ENCODE data around the gene FBN1. TPM values are rescaled to one million over a fixed set of nuclear protein-coding genes. Genes with fewer than 3 reads are reported as not detected.

FBN1 gene
- total and polyA plus RNA-seq, 4 donors, result 33.3 to 249 (median 120) TPM

DNA sequence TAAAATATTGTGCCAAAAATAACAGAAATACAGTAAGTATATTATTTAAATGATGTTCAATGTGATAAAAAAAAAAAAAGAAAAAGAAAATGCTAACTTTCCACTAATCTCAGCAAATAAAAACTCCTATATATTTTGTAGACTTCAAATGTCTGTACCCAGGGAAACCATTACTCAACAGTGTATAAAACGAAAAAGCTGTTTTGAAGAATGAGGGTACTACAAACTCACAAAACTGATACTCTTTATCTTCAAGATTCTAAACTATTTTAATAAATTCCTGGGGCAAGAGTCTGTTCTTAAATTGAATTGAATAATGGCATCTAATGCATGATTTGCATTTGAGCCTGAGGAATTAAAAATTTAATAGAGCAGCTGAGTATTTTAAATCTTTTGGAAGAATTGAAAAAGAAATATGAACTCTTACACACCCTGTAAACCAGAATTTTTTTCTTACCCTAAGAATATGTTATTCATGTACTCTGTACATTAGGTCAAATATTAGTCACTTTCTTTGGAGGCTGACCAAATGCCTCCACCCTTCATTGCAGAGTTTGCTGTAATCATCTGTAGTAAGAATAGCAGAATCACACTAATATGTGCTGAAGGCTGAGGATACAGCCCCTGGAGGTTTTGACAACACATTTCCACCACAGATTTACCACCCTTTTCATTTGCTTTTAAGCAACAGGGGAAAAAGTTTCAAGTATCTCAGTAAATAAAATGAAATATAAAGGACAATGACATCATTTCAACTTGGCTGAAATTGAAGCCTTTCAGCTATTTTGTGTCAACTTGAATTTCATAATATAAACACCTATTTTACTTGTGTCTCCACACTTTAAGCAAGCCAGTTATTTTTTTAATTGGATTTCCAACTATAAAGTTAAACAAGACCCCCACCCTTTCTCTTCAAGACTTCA lies 79.7 kb downstream of the FBN1 start:
- no peaks in the 10 kb centered on the region for H3K9me3 ChIP-seq (ENCODE audit: control insufficient read depth, insufficient read depth, low read length)
- no peaks in the 10 kb centered on the region for H3K36me3 ChIP-seq (ENCODE audit: control insufficient read depth, insufficient read depth, low read length)
- peaks cover 3% of the 10 kb centered on the region for H3K4me1 ChIP-seq (ENCODE audit: control insufficient read depth, insufficient read depth, low read length)
- no CpG with 5 or more reads among the region's 1 CpG for WGBS (ENCODE audit: insufficient coverage)
- H3K27ac ChIP-seq (ENCODE audit: low read depth, low read length), result no peak overlapping the region
- no peaks in the 10 kb centered on the region for H3K27me3 ChIP-seq (ENCODE audit: control insufficient read depth, insufficient read depth, low read length)
- peak in 1 of 6 donors; percentile 34 for DNase-seq (ENCODE audit: low read depth in 4 of 6, low spot score in 6 of 6)
- H3K4me3 ChIP-seq (ENCODE audit: low read depth, low read length), result no peak overlapping the region

DNA sequence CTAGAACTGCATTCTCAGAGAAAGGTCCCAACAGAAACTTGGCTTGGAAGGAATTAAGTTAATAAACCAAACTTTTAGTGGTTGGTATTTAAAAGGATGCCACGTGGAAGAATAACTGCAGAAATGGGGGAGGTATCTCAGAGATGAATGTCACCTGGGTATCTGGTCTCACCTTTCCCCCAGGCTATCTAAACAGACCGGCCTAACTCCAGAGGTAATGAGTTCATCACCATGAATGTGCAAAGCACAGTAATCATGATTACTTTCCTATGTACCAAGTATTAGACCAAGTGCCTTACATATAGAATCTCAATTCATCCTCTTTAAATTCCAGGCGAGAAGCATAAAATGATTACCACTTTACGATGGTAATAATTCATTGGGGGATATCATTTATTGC lies 80.8 kb downstream of the FBN1 start:
- Histone ChIP-seq H3K27ac (ENCODE audit: low read depth, low read length) (no peak overlapping the region), H3K9me3 (ENCODE audit: control insufficient read depth, insufficient read depth, low read length) (no peaks in the 10 kb centered on the region), H3K4me3 (ENCODE audit: low read depth, low read length) (no peak overlapping the region), H3K27me3 (ENCODE audit: control insufficient read depth, insufficient read depth, low read length) (no peaks in the 10 kb centered on the region), H3K36me3 (ENCODE audit: control insufficient read depth, insufficient read depth, low read length) (no peaks in the 10 kb centered on the region), H3K4me1 (ENCODE audit: control insufficient read depth, insufficient read depth, low read length) (no peaks in the 10 kb centered on the region)
- no CpG with 5 or more reads among the region's 4 CpGs for WGBS (ENCODE audit: insufficient coverage)
- DNase-seq (ENCODE audit: low read depth in 4 of 6, low spot score in 6 of 6), result no peak

DNA sequence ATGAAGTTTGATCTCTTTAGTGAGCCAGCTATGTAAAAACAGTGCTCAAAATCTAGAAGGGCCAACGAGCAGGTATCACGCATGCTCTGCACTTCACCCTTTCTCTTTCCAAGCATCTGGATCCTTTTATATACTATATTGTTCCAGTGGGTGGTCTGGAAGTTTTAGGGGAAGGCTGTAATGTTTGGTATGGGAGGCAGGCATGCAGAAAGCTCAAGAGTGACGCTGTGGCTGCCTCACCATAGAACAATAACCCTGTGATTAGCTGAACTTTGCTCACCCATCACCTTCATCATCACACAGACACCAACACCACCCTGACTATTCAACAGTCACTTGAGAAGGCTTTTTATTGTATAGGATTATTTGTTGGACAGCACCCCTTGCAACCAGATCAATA lies 81.6 kb downstream of the FBN1 start:
- Histone ChIP-seq H3K4me3 (ENCODE audit: low read depth, low read length) (no peak overlapping the region), H3K4me1 (ENCODE audit: control insufficient read depth, insufficient read depth, low read length) (no peaks in the 10 kb centered on the region), H3K36me3 (ENCODE audit: control insufficient read depth, insufficient read depth, low read length) (no peaks in the 10 kb centered on the region), H3K9me3 (ENCODE audit: control insufficient read depth, insufficient read depth, low read length) (no peaks in the 10 kb centered on the region), H3K27me3 (ENCODE audit: control insufficient read depth, insufficient read depth, low read length) (no peaks in the 10 kb centered on the region), H3K27ac (ENCODE audit: low read depth, low read length) (no peak overlapping the region)
- no peak for DNase-seq (ENCODE audit: low read depth in 4 of 6, low spot score in 6 of 6)
- no CpG with 5 or more reads among the region's 3 CpGs for WGBS (ENCODE audit: insufficient coverage)

GRCh38 chr15:48560321-48561051 lies 85.0 kb downstream of the FBN1 start:
- 99% methylated on average over 6 of the region's 7 CpGs for WGBS (ENCODE audit: insufficient coverage)
- Histone ChIP-seq H3K36me3 (ENCODE audit: control insufficient read depth, insufficient read depth, low read length) (no peaks in the 10 kb centered on the region), H3K4me3 (ENCODE audit: low read depth, low read length) (no peak overlapping the region), H3K4me1 (ENCODE audit: control insufficient read depth, insufficient read depth, low read length) (no peaks in the 10 kb centered on the region), H3K9me3 (ENCODE audit: control insufficient read depth, insufficient read depth, low read length) (no peaks in the 10 kb centered on the region), H3K27me3 (ENCODE audit: control insufficient read depth, insufficient read depth, low read length) (no peaks in the 10 kb centered on the region), H3K27ac (ENCODE audit: low read depth, low read length) (no peak overlapping the region)
- DNase-seq (ENCODE audit: low read depth in 4 of 6, low spot score in 6 of 6), result no peak

DNA sequence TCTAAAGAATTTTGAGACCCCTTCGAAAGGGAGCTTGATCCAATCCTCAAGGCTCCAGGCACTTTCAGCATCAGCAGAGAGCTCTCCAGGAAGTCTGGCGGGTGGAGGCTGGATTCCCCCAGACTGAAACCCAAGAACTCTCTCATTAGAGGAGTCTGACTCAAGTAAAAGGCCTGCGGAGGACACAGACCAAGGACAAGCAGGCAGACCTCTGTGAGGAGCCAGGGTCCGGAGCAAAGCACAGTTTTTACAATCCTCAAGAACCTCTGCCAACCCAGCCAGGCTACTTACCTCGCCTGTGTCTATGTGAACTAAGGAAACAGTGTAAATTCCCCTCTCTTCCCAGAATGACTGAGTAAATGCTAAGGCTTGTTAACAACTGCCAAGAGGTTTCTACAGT lies 86.2 kb downstream of the FBN1 start:
- WGBS (ENCODE audit: insufficient coverage), result 39% methylated on average over 3 of the region's 5 CpGs
- Histone ChIP-seq H3K27me3 (ENCODE audit: control insufficient read depth, insufficient read depth, low read length) (no peaks in the 10 kb centered on the region), H3K36me3 (ENCODE audit: control insufficient read depth, insufficient read depth, low read length) (no peaks in the 10 kb centered on the region), H3K9me3 (ENCODE audit: control insufficient read depth, insufficient read depth, low read length) (no peaks in the 10 kb centered on the region), H3K4me1 (ENCODE audit: control insufficient read depth, insufficient read depth, low read length) (no peaks in the 10 kb centered on the region), H3K4me3 (ENCODE audit: low read depth, low read length) (no peak overlapping the region), H3K27ac (ENCODE audit: low read depth, low read length) (peak overlapping the region; percentile 61)
- DNase-seq (ENCODE audit: low read depth in 4 of 6, low spot score in 6 of 6), result peak in 1 of 6 donors; percentile 43

- H3K4me1 ChIP-seq (ENCODE audit: control insufficient read depth, insufficient read depth, low read length), result no peaks in the 10 kb centered on the region
- DNase-seq (ENCODE audit: low read depth in 4 of 6, low spot score in 6 of 6), result no peak
- H3K27ac ChIP-seq (ENCODE audit: low read depth, low read length), result no peak overlapping the region
- no peaks in the 10 kb centered on the region for H3K9me3 ChIP-seq (ENCODE audit: control insufficient read depth, insufficient read depth, low read length)
- no peak overlapping the region for H3K4me3 ChIP-seq (ENCODE audit: low read depth, low read length)
- H3K36me3 ChIP-seq (ENCODE audit: control insufficient read depth, insufficient read depth, low read length), result no peaks in the 10 kb centered on the region
- no peaks in the 10 kb centered on the region for H3K27me3 ChIP-seq (ENCODE audit: control insufficient read depth, insufficient read depth, low read length)
Measured at GRCh38 chr15:48558226-48558625, 87.3 kb downstream of the FBN1 start.

GRCh38 chr15:48557335-48557734 lies 88.2 kb downstream of the FBN1 start:
- no peak overlapping the region for H3K4me3 ChIP-seq (ENCODE audit: low read depth, low read length)
- H3K27me3 ChIP-seq (ENCODE audit: control insufficient read depth, insufficient read depth, low read length), result no peaks in the 10 kb centered on the region
- H3K4me1 ChIP-seq (ENCODE audit: control insufficient read depth, insufficient read depth, low read length), result no peaks in the 10 kb centered on the region
- H3K36me3 ChIP-seq (ENCODE audit: control insufficient read depth, insufficient read depth, low read length), result no peaks in the 10 kb centered on the region
- DNase-seq (ENCODE audit: low read depth in 4 of 6, low spot score in 6 of 6), result no peak
- H3K27ac ChIP-seq (ENCODE audit: low read depth, low read length), result no peak overlapping the region
- WGBS (ENCODE audit: insufficient coverage), result 83% methylated on average over 8 of the region's 8 CpGs
- no peaks in the 10 kb centered on the region for H3K9me3 ChIP-seq (ENCODE audit: control insufficient read depth, insufficient read depth, low read length)

DNA sequence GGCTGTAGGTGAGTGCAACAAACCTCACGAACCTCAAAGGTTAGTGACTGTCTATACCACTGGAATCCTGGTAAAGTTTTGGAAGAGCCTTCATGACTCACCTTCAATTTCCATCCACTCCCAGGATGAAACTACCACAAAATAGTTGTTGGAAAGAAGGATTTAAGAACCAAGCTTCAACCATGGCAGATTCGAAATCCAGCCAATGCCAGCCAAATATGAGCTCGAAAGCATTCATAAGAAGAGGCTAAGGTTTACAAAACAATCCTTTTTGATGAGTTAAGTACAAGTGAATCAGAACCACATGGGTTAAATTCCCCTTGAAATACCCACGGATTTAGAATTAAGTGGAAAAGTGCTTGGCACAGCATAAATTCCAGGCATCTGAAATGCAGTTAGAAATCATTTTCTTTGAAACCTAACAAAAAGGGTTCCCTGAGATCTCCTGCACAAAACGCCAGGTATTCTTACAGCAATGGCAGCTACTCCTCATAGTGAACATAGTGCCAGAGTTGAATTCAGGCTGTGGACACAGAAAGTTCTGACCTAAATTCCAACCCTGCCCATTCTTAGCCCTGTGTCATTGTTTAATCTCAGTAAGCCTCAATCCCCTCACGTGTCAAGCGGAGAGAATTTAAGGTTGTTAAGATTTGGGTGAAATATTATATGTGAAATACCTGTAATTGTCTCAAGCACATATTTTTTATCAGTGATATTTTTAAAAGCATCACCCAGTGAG lies 89.2 kb downstream of the FBN1 start:
- Histone ChIP-seq H3K27me3 (ENCODE audit: control insufficient read depth, insufficient read depth, low read length) (no peaks in the 10 kb centered on the region), H3K9me3 (ENCODE audit: control insufficient read depth, insufficient read depth, low read length) (no peaks in the 10 kb centered on the region), H3K4me3 (ENCODE audit: low read depth, low read length) (no peak overlapping the region), H3K36me3 (ENCODE audit: control insufficient read depth, insufficient read depth, low read length) (no peaks in the 10 kb centered on the region), H3K4me1 (ENCODE audit: control insufficient read depth, insufficient read depth, low read length) (no peaks in the 10 kb centered on the region), H3K27ac (ENCODE audit: low read depth, low read length) (no peak overlapping the region)
- no peak for DNase-seq (ENCODE audit: low read depth in 4 of 6, low spot score in 6 of 6)
- WGBS (ENCODE audit: insufficient coverage), result 52% methylated on average over 2 of the region's 7 CpGs

DNA sequence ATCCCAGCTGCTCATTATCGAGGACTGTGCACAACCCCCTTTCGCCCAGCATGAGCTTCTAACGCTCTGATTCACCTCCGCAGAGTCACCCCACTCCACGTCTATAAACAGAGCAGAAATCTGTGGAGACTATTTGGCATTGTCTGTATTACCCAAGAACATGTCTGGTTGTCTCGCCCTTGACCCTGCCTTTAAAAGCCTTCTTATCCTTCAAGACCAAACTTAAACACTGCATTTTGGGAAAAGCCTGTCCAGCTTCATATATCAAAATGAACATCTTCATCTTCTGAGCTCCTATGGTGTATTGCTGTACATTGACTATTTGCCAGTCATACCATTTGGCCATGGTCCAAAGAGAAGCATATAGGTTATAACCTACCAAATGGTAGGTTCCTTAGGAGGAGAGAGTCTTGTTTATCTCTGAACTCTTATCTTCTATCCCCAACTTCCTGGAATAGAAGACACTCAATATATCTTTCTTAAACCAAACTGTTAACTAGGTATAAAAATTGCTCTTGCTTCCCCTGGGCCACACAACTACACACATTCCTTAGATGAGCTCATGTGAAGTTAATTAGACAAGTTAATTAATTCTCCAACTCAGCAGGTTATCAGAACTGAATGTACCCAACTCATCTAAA lies 90.1 kb downstream of the FBN1 start:
- H3K4me3 ChIP-seq (ENCODE audit: low read depth, low read length), result no peak overlapping the region
- WGBS (ENCODE audit: insufficient coverage), result 60% methylated on average over 5 of the region's 6 CpGs

More for the DNA sequence above, 90.1 kb downstream of the FBN1 start:
- Histone ChIP-seq H3K36me3 (ENCODE audit: control insufficient read depth, insufficient read depth, low read length) (no peaks in the 10 kb centered on the region), H3K27ac (ENCODE audit: low read depth, low read length) (no peak overlapping the region), H3K4me1 (ENCODE audit: control insufficient read depth, insufficient read depth, low read length) (no peaks in the 10 kb centered on the region), H3K9me3 (ENCODE audit: control insufficient read depth, insufficient read depth, low read length) (no peaks in the 10 kb centered on the region), H3K27me3 (ENCODE audit: control insufficient read depth, insufficient read depth, low read length) (no peaks in the 10 kb centered on the region)
- peak in 1 of 6 donors; percentile 72 for DNase-seq (ENCODE audit: low read depth in 4 of 6, low spot score in 6 of 6)

All from spinal cord (tissue), 10 donors.